H54 (cell line): Measurements from ENCODE around the gene SMIM45.

Source experiments
- DNase-seq: peaks from one replicate; pipeline ENCODE4 v3.0.0; 2011; ENCODE audit warnings: low spot score, mixed read lengths; ENCODE audit not compliant: insufficient read length
- FAIRE-seq: peaks from 3 replicates; lab custom pipeline; 2011; peaks lifted over from hg19 to GRCh38; lab: Jason Lieb, UNC
- POLR2A ChIP-seq: IDR thresholded peaks from 2 replicates; pipeline ENCODE4 v1.6.1; 2011; ENCODE audit warnings: low read depth, mild to moderate bottlenecking, low read length

The SMIM45 gene

DNA sequence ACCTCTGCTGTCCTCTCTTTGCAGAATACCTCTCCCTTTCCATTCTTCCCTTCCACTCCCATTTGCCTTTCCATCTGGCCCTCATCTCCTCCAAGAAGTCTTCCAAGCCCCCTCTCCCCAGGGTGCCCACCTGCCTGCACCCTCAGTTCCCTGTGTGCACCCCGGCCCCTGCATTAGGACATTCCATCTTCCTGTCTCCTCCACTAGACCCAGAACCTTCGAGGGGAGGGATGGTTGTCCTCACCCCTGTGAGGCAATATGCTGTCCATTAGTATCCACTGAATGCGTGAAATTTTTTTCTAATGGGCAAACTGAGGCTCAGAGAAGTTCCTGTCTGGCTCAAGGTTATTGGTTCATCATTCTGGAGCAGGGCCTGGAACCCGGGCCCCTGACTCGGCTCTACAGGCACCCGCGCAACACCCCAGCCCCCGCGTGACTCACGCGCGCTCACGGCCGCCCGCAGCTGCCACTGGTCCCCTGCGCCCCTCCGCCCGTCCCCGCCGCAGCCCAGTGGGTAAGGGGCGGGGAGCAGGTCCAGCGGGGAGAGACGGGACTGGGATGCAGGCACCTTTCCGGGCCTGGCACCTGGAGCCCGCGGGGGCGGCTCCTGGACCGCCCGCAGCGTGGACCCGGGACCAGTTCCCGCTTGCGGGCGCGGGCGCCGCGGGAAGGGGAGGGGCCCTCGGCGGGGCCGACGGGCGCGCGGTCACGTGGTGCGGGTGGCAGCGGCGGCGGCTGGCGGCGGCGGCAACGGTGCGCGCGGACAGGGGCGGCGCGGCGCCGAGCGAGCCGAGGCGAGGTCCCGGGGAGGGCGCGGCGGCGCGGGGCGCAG lies 24.3 kb downstream of the SMIM45 start:
- DNase-seq, result no peak
- FAIRE-seq, result no peak
- no peak for TF ChIP-seq POLR2A

DNA sequence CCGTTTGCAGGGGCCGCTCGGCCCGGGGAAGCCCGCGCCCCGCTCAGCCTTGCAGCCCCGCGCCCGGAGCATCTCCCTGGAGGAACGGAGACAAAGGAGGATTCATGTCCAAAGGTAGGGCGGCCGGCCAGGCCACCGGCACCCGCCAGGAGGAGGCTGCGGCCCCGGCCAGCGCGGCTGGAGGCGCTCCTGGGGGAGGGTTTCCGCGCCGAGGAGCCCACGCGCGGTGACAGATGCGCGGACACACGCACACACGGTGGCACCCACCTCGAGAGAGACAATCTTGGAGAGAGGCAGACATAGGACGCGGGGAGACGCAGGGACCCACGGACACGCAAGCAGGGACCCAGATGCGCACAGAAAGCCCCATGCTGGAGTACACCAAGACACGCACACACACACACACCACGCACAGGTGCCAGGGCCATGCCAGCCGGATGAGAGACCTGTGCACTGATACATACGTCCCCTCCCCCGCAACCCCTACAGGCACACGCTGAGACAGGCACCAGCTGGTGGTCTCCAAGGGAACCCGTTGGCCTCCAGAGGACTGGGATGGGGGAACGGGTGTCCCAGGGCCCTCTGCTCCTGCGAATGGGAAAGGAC lies 25.1 kb downstream of the SMIM45 start:
- DNase-seq (no peak), FAIRE-seq (no peak)
- no peak for TF ChIP-seq POLR2A

DNA sequence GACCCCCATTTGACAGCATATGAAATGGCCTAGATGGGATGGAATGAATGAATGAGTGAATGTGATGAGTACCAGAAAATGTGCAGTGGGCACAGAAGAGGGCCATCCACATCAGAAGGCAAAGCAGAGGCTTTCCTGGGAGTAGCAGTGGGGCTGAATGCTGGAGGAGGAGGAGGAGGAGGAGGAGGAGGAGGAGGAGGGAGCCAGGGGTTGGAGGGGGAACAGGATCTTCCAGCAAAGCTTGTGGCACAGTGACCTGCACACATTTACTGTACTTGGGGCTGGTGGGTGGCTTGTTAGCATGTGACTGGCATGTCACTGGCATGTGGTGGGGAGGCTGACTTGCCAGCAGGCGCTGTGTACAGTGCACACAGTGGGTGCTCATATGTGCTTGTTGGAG lies 26.8 kb downstream of the SMIM45 start:
- no peak for DNase-seq
- no peak for FAIRE-seq
- TF ChIP-seq POLR2A, result no peak

DNA sequence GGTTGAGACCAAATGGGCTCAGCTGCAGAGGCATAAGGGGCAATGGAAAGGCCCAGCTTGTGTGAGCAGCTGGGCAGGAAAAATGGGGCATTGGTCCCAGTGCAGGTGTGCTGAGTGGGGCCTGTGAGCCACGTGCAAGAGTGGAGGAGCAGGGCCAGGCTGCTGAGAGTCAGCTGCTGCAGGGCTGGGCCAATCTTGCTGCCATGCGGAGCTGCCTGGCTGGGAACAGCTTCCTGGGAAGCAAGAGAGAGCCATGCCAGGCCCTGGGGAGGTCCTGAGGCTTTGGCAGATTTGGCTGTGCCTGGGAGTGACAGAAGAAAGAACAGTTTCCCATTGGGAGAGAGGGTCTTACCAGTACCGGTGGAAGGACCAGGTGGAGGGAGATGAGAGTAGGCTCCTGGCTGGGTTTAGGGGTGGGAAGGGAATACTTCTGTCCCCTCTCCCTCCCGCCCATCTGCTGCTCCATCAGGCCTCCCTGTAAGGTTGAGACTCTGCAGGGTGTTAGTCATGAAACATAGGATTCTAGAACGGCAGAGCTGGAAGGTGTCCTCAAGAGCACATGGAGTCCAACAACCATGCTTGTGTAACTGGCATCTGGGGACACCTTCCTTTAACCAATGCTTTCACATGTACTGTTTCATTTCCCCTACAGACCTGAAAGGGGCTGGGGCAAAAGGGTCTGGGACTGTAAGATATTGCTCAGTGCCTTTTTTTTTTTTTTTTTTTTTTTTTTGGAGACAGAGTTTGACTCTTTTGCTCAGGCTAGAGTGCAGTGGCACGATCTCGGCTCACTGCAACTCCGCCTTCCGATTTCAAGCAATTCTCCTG lies 27.7 kb downstream of the SMIM45 start:
- no peak for DNase-seq
- no peak for TF ChIP-seq POLR2A
- FAIRE-seq, result no peak

DNA sequence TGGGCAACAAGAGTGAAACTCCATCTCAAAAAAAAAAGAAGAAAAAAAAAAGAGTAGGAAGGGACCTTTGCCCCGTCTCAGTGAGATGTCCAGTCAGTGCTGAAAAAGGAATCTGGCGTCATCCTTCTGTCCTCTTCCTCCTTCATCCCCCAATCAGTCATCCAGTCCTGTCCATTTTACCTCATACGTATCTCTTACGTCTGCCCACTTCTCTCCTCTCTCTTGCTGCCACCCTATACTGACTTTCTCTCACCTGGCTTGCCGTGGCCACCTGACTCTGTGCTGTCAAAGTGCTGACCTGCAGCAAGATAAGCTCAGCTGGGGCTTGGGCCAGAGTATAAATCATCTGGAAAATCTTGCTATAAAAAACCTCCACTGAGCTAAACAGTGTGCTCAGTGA lies 30.9 kb downstream of the SMIM45 start:
- TF ChIP-seq POLR2A, result no peak
- no peak for FAIRE-seq

DNA sequence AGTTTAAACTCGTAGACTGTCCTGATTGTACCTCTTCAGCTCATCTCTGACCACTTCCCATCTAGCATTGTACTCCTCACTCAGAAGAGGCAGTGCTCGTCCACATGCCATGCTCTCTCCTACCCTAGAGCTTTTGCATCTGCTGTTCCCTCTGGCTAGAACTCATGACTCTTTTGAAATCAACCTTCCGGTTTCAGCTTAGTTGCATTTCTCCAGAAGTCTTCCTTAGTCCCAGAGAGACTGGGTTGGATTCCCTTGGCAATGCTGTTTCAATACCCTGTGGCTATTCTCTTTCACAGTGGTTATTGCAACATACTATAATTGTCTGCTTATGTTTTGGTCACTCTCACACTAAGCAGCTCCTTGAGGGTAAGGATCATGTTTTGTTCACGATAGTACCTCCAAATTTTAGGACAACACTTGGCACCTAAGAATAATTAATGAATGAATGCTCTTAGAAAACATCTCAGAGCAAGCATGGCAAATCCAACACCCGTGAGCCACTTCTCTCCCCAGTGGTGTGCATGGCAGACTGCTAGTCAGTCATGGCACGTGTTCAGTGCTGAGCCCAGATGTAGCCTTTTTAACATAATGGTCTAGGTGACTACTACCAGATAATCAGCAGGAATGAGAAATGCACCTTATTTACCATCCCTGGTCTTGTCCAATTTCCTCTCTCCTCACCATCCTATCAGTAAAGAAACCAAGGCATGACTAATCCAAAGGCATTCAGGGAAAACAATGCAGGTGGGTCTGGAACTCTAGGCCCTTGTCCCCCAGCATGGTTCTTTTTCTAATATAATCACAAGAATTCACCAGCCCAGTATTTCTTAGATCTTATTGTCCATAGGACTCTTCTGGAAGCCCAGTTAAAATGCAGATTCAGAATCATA lies 31.8 kb downstream of the SMIM45 start:
- no peak for FAIRE-seq
- TF ChIP-seq POLR2A, result no peak
- no peak for DNase-seq

More for the DNA sequence above, 30.9 kb downstream of the SMIM45 start:
- DNase-seq, result no peak

DNA sequence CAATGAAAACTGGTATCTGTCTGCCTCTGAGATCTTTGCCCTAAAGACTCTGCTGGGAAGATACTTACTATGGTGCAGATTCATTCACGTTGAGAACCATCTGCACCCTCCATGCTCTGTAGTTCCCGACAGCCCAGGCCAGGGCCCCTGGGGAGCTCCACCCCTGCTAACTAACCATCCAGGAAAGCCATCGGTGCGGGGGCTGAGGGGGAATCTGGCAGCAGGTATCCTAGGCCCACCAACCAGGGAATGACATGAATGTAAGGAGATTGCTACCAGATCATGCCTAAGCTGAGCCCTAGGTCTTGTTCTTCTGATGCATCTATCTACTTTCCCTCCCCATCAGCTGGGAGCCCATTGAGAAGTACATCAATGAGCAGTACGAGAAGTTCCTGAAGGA lies 35.3 kb downstream of the SMIM45 start:
- FAIRE-seq (no peak), DNase-seq (no peak)
- TF ChIP-seq POLR2A, result no peak

DNA sequence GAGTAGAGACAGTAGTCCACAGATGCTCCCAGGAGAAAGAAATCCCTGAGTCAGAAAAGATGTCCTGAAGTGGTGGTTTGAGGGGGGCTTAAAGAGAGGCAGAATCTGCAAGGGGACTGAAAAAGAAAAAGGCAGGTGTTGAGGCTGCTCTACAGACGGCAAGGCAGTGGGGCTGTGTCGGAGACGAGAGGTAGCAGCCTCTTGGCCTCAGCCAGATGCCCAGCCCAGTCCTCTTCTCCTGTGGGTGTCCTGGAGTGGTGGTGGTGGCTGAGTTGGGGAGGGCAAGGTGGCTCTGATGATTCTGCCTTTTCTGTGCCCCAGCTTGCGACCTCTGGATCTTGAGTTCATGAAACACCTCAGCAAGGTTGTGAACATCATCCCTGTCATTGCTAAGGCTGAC lies 37.3 kb downstream of the SMIM45 start:
- no peak for TF ChIP-seq POLR2A
- DNase-seq (no peak), FAIRE-seq (no peak)

DNA sequence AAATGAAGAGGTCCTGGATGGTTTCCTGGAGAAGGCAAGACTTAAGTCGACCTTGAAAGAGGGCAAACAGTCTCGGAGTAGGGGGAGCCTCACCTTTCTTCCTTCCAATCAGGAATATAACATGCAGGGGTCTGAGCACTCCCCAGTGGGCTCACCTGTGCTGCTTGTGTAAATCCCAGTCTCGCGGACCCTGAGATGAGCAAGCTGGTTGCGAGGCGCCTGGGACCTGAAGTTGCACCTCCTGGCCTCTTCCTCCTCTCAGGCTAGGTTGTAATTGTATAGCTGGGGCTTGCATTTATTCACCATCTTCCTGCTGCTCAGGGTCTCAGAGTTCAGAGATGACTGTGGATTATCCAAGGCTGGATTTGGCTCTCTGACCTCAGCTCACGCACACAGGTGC lies 39.2 kb downstream of the SMIM45 start:
- no peak for DNase-seq
- FAIRE-seq, result no peak
- TF ChIP-seq POLR2A, result no peak

DNA sequence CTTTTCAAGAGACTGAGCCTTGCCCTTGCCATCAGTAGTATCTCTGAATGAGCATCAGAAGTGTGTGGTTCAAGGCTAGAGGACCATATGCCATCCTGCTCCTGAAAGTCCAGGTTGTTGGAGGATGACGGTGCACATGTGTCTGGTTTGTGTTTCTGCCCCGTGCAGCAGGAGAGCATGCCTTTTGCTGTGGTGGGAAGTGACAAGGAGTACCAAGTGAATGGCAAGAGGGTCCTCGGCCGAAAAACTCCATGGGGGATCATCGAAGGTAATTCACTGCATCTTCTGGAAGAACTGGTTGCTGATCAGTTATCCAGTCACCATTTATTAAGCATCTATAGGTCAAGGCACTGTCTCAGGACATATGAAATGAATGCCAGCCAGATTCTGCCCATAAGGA lies 40.5 kb downstream of the SMIM45 start:
- TF ChIP-seq POLR2A, result no peak
- FAIRE-seq, result no peak

DNA sequence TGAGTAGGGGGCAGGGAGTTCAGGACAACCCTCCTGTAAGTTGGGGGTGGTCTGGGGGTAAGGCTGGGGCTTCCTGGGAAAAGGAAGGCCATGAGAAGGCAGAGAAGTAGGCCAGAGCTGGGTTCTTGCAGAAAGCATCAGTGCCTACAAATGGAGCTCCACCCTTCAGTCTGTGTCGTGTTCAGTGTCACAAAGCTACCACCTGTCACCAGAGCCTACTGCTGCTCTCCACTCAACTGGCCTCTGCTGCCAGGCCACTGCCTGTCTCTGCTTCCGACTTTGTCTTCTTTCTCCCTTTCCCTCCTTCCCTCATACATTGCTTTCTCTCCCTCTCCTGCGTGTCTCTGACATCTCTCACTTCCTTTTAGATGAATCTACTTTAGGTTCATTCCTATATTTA lies 43.3 kb downstream of the SMIM45 start:
- TF ChIP-seq POLR2A, result no peak
- no peak for DNase-seq
- no peak for FAIRE-seq

More for the DNA sequence above, 40.5 kb downstream of the SMIM45 start:
- DNase-seq, result no peak

DNA sequence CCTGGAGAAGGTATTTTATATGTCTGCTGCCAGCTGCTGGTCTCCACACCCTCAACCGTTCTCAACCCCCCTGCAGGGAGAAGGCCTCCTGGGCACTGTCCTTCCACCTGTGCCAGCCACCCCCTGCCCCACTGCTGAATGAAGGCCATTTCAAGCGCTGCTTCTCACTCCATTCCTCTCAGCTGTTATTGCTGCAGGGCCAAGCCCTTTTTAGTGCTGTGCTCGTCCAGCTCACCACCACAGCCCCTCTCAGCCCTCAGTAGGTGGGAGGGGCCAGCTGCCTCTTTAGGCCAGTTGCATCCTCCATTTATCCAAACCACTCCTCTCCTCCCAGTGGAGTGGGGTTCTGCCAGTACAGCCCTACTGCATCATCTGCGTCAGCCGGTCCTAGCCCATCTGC lies 44.9 kb downstream of the SMIM45 start:
- no peak for TF ChIP-seq POLR2A
- DNase-seq, result no peak
- FAIRE-seq, result no peak

DNA sequence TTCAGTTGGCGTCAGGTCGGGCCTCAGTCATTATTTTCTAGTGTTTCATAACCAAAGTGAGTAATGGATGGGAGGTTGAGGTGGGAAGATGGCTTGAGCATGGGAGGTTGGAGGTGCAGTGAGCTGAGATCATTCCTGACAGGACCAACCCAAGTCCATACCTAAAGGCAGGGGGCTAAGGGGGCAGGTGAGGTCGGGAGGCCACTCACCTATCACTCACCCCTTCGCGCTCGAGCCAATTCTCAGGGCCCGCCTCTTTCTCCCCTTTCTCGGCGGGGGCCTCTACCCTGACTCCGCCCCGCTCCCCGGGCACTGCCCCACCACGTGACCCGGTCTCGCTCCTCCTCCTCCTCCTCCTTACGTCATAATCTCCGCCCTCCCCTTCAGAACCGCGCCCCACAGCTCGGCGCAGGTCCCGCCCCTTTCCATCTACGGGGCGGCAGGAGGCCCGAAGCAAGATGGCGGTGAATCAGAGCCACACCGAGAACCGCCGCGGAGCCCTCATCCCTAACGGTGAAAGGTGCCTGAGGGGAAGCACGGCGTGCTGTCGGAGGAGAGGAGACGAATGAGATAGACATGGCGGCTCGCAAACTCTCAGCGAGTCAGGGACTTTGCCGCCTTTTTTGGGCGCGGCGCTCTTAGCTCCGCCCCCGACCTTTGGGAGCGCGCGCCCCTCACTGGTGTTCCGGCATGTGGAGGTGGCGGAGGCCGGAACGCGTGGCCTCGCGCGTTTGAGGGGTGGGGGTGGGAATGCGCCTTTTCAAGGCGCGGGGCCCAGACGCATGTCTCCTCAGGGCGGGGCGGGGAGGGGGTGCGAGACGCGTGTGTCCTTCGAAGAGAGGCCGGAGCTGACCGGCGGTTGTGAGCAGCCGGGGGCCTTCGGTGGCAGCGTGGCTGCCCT lies 46.7 kb downstream of the SMIM45 start, which contains the start of gene WBP2NL:
Gene WBP2NL (plus strand): TSS at position 428 of the 901 bp plus-strand sequence. CDS start 31 bp downstream, at position 459.
- no peak for FAIRE-seq
- TF ChIP-seq POLR2A, result no peak
- no peak for DNase-seq
